HEK293 (cell line): ENCODE data around the gene IMPDH1.

ENCODE experiments used
- CTCF ChIA-PET: fragments of 350-600 bp; formaldehyde crosslinking; extraction: SDS; loops from one replicate; lab custom pipeline; 2021; ENCODE audit warnings: antibody characterized with exemption; lab: Yijun Ruan, JAX
- POLR2A ChIA-PET: fragments of 300-600 bp; formaldehyde crosslinking; extraction: SDS; loops from one replicate; lab custom pipeline; 2020; ENCODE audit warnings: antibody characterized with exemption, inconsistent platforms; lab: Yijun Ruan, JAX
- H3K27ac ChIP-seq: fragments of 200-500 bp; sonication (Bioruptor generic); 2 replicates; pipeline ENCODE4 v1.5.1; 2014; ENCODE audit warnings: low read depth, low read length, control low read depth, inconsistent platforms; ENCODE audit errors: extremely low read depth
- H3K36me3 ChIP-seq, 2 experiments: fragments of 200-500 bp in 1 of 2; sonication (Bioruptor generic) in 1 of 2; 1 replicate in 1 of 2; 2 replicates in 1 of 2; pipeline ENCODE4 v1.5.1; 2014 to 2017; ENCODE audit warnings: inconsistent platforms in 2 of 2, low read length in 2 of 2; ENCODE audit not compliant: control insufficient read depth in 2 of 2, insufficient read depth in 1 of 2
- H3K4me1 ChIP-seq: fragments of 200-500 bp; sonication (Bioruptor generic); 2 replicates; pipeline ENCODE4 v1.5.1; 2014; ENCODE audit warnings: mild to moderate bottlenecking, low read length, inconsistent platforms; ENCODE audit not compliant: control insufficient read depth, insufficient read depth
- H3K4me3 ChIP-seq: 2 replicates; pipeline ENCODE4 v1.5.1; 2011; ENCODE audit warnings: low read depth, mild to moderate bottlenecking, control low read depth, low read length, moderate library complexity
- H3K9me3 ChIP-seq: fragments of 200-500 bp; sonication (Bioruptor generic); 2 replicates; pipeline ENCODE4 v1.5.1; 2014; ENCODE audit warnings: low read depth, low read length, inconsistent platforms; ENCODE audit not compliant: control insufficient read depth, insufficient read depth
- SALL2 ChIP-seq: fragments of 450-650 bp; formaldehyde crosslinking; IDR thresholded peaks from 2 replicates; pipeline ENCODE4 v1.5.0; 2017; ENCODE audit warnings: missing biosample characterization, mild to moderate bottlenecking, missing genetic modification characterization, borderline replicate concordance
- SCRT1 ChIP-seq: fragments of 450-650 bp; formaldehyde crosslinking; IDR thresholded peaks from 2 replicates; pipeline ENCODE4 v1.5.1; 2016; ENCODE audit warnings: missing biosample characterization, missing genetic modification characterization, borderline replicate concordance
- YY1 ChIP-seq: fragments of 450-650 bp; formaldehyde crosslinking; IDR thresholded peaks from 2 replicates; pipeline ENCODE4 v1.5.1; 2018; ENCODE audit warnings: missing biosample characterization, missing genetic modification characterization
- ZNF132 ChIP-seq: fragments of 450-650 bp; formaldehyde crosslinking; IDR thresholded peaks from 2 replicates; pipeline ENCODE4 v1.5.1; 2017; ENCODE audit warnings: missing biosample characterization, missing genetic modification characterization, borderline replicate concordance
- ZNF341 ChIP-seq: fragments of 450-650 bp; formaldehyde crosslinking; IDR thresholded peaks from 2 replicates; pipeline ENCODE4; 2016; ENCODE audit warnings: low read depth, missing biosample characterization, missing genetic modification characterization
- ZNF366 ChIP-seq: fragments of 450-650 bp; formaldehyde crosslinking; conservative IDR thresholded peaks from 2 replicates; pipeline ENCODE4 v1.5.1; 2016; ENCODE audit warnings: missing biosample characterization, missing genetic modification characterization
- ZNF416 ChIP-seq: fragments of 450-650 bp; formaldehyde crosslinking; IDR thresholded peaks from 2 replicates; pipeline ENCODE4 v1.5.1; 2016; ENCODE audit warnings: missing biosample characterization, missing genetic modification characterization
- ZNF501 ChIP-seq: fragments of 450-650 bp; formaldehyde crosslinking; IDR thresholded peaks from 2 replicates; pipeline ENCODE4 v1.5.1; 2016; ENCODE audit warnings: missing biosample characterization, missing genetic modification characterization
- ZNF521 ChIP-seq: fragments of 450-650 bp; formaldehyde crosslinking; IDR thresholded peaks from 2 replicates; pipeline ENCODE4 v1.5.1; 2017; ENCODE audit warnings: missing biosample characterization, mild to moderate bottlenecking, missing genetic modification characterization
- ZNF571 ChIP-seq: fragments of 450-650 bp; formaldehyde crosslinking; IDR thresholded peaks from 2 replicates; pipeline ENCODE4 v1.5.0; 2017; ENCODE audit warnings: missing biosample characterization, missing genetic modification characterization
- ZNF600 ChIP-seq: fragments of 450-650 bp; formaldehyde crosslinking; IDR thresholded peaks from 2 replicates; pipeline ENCODE4 v1.5.1; 2016; ENCODE audit warnings: missing biosample characterization, missing genetic modification characterization
- ZNF664 ChIP-seq: fragments of 450-650 bp; formaldehyde crosslinking; IDR thresholded peaks from 2 replicates; pipeline ENCODE4 v1.5.1; 2016; ENCODE audit warnings: missing biosample characterization, missing genetic modification characterization
- ZNF677 ChIP-seq: fragments of 450-650 bp; IDR thresholded peaks from 2 replicates; pipeline ENCODE4 v1.5.0; 2018; ENCODE audit warnings: missing biosample characterization, mild to moderate bottlenecking, missing genetic modification characterization, moderate library complexity
- ZNF704 ChIP-seq: fragments of 450-650 bp; formaldehyde crosslinking; IDR thresholded peaks from 2 replicates; pipeline ENCODE4 v1.5.1; 2016; ENCODE audit warnings: missing biosample characterization, missing genetic modification characterization
- TF ChIP-seq, protein P1 (sequence below): fragments of 450-650 bp; formaldehyde crosslinking; IDR thresholded peaks from 2 replicates; pipeline ENCODE4 v1.5.1; 2017; ENCODE audit warnings: missing biosample characterization, missing genetic modification characterization
- TF ChIP-seq, protein P2 (sequence below): fragments of 450-650 bp; formaldehyde crosslinking; IDR thresholded peaks from 2 replicates; pipeline ENCODE4 v1.5.1; 2016; ENCODE audit warnings: missing biosample characterization, missing genetic modification characterization

The IMPDH1 gene

GRCh38 chr7:128374041-128374440 is 35.7 kb downstream of the IMPDH1 start:
- TF ChIP-seq ZNF132 (tag by site-specific recombination) (no peak), ZNF416 (tag by site-specific recombination) (peak; percentile 93)

DNA sequence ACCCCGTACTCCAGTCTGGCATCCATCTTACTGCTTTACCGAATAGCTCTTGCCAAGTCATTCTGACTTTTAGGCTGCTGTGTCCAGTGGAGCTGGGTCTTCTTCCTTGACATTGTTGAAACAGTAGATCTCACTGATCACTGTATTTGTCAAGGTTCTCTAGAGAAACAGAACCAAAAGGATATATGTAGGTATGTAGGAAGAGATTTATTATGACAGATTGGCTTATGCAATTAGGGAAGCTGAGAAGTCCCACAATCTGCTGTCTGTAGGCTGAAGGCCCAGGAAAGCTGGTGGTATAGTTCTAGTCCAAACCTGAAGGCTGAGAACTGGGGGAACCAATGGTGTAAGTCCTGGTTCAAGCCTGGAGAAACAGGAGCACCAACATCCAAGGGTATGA is 36.2 kb downstream of the IMPDH1 start:
- TF ChIP-seq ZNF677 (tag by site-specific recombination) (no peak), ZNF501 (tag by site-specific recombination) (no peak)
- TF ChIP-seq, all 188 proteins: peak for 0
- ChIA-PET CTCF (interaction anchor here (0.6 to 4.2 kb wide), 10 partner anchors 9 to 86 kb away, joined by 3 to 36 read pairs (median 7); no protein-coding TSS in a partner anchor), POLR2A (interaction anchor here (0.6 kb wide), 1 partner anchor 1431 kb away, joined by 3 read pairs; no protein-coding TSS in a partner anchor)
- Histone ChIP-seq H3K36me3 (no peaks in the 10 kb centered on the region), H3K9me3 (no peaks in the 10 kb centered on the region), H3K4me1 (no peaks in the 10 kb centered on the region), H3K4me3 (no peak overlapping the region), H3K27ac (no peak overlapping the region)

More at GRCh38 chr7:128374041-128374440, 35.7 kb downstream of the IMPDH1 start:
- H3K4me3 ChIP-seq, result no peak overlapping the region
- POLR2A ChIA-PET, result interaction anchor here (0.6 kb wide), 1 partner anchor 1430 kb away, joined by 3 read pairs; no protein-coding TSS in a partner anchor
- no peaks in the 10 kb centered on the region for H3K9me3 ChIP-seq
- no peak overlapping the region for H3K27ac ChIP-seq
- H3K36me3 ChIP-seq, result no peaks in the 10 kb centered on the region
- CTCF ChIA-PET, result interaction anchor here (1.3 to 4.2 kb wide), 6 partner anchors 8 to 53 kb away, joined by 3 to 36 read pairs (median 14); no protein-coding TSS in a partner anchor
- no peaks in the 10 kb centered on the region for H3K4me1 ChIP-seq

- Histone ChIP-seq H3K27ac (no peak overlapping the region), H3K9me3 (no peaks in the 10 kb centered on the region), H3K36me3 (no peaks in the 10 kb centered on the region), H3K4me3 (no peak overlapping the region), H3K4me1 (no peaks in the 10 kb centered on the region)
- ChIA-PET POLR2A (no interaction called here), CTCF (interaction anchor here (1.4 to 4.2 kb wide), 3 partner anchors 12 to 23 kb away, joined by 3 to 36 read pairs (median 4); no protein-coding TSS in a partner anchor)
- TF ChIP-seq YY1 (tag by site-specific recombination), result no peak
- TF ChIP-seq ZNF341 (tag by site-specific recombination), result peak; percentile 73
- TF ChIP-seq, all 188 proteins: peak for 1
Observed at GRCh38 chr7:128370491-128370890, 39.3 kb downstream of the IMPDH1 start.

GRCh38 chr7:128366986-128367385 is 42.8 kb downstream of the IMPDH1 start:
- POLR2A ChIA-PET, result interaction anchor here (1.1 kb wide), 1 partner anchor 23 kb away, joined by 4 read pairs; the partner anchor contains the start of gene RBM28
- TF ChIP-seq ZNF366 (tag by site-specific recombination) (peak; percentile 82), SCRT1 (tag by site-specific recombination) (no peak)
- TF ChIP-seq, all 188 proteins: peak for 1
- no peaks in the 10 kb centered on the region for H3K36me3 ChIP-seq

DNA sequence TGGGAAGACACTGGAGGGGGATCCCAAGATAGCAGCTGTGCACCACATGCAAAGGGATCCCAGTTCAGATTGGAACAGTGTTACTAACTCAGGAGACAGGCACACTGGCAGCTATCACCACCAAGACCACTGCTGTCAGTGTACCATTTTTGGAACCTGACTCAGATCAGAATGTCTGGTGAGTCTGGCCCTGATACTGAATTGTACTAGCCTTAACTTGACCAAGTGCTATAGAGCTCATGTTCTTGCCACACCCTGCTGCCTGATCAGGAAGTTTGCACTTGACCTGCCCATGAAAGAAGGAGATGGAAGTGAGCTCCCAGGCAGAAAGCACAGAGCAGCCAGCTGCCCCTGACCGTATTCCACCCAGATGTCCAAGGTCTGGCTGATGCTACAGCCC is 43.5 kb downstream of the IMPDH1 start:
- no peaks in the 10 kb centered on the region for H3K36me3 ChIP-seq
- no peaks in the 10 kb centered on the region for H3K4me1 ChIP-seq
- no peaks in the 10 kb centered on the region for H3K9me3 ChIP-seq
- TF ChIP-seq ZNF521 (tag by site-specific recombination), result no peak
- peak; percentile 24; the same call in 1 of the 2 replicates for TF ChIP-seq ZNF600 (tag by site-specific recombination)
- TF ChIP-seq SALL2 (tag by site-specific recombination), result no peak
- TF ChIP-seq ZNF571 (tag by site-specific recombination), result no peak
- no peak for TF ChIP-seq ZNF704
- TF ChIP-seq, protein P1, sequence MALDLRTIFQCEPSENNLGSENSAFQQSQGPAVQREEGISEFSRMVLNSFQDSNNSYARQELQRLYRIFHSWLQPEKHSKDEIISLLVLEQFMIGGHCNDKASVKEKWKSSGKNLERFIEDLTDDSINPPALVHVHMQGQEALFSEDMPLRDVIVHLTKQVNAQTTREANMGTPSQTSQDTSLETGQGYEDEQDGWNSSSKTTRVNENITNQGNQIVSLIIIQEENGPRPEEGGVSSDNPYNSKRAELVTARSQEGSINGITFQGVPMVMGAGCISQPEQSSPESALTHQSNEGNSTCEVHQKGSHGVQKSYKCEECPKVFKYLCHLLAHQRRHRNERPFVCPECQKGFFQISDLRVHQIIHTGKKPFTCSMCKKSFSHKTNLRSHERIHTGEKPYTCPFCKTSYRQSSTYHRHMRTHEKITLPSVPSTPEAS, result no peak
- TF ChIP-seq, protein P2, sequence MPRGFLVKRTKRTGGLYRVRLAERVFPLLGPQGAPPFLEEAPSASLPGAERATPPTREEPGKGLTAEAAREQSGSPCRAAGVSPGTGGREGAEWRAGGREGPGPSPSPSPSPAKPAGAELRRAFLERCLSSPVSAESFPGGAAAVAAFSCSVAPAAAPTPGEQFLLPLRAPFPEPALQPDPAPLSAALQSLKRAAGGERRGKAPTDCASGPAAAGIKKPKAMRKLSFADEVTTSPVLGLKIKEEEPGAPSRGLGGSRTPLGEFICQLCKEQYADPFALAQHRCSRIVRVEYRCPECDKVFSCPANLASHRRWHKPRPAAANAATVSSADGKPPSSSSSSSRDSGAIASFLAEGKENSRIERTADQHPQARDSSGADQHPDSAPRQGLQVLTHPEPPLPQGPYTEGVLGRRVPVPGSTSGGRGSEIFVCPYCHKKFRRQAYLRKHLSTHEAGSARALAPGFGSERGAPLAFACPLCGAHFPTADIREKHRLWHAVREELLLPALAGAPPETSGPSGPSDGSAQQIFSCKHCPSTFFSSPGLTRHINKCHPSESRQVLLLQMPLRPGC (tag by site-specific recombination), result no peak
- no peak for TF ChIP-seq ZNF664 (tag by site-specific recombination)
- no peak overlapping the region for H3K4me3 ChIP-seq
- POLR2A ChIA-PET, result interaction anchor here (1.1 kb wide), 1 partner anchor 22 kb away, joined by 4 read pairs; the partner anchor contains the start of gene RBM28
- CTCF ChIA-PET, result interaction anchor here (0.7 to 2.5 kb wide), 3 partner anchors 15 to 32 kb away, joined by 3 to 7 read pairs (median 7); no protein-coding TSS in a partner anchor
- H3K27ac ChIP-seq, result no peak overlapping the region

More at GRCh38 chr7:128366986-128367385, 42.8 kb downstream of the IMPDH1 start:
- CTCF ChIA-PET, result interaction anchor here (2.5 kb wide), 1 partner anchor 15 kb away, joined by 7 read pairs; no protein-coding TSS in a partner anchor
- Histone ChIP-seq H3K27ac (no peak overlapping the region), H3K4me3 (no peak overlapping the region), H3K9me3 (no peaks in the 10 kb centered on the region), H3K4me1 (no peaks in the 10 kb centered on the region)
